GM23338 (cell line): ENCODE data around the gene UBL7. TPM values are rescaled to one million over a fixed set of nuclear protein-coding genes. Genes with fewer than 3 reads are reported as not detected.
A peak's percentile ranks its signal among the peaks of the same experiment; 100 is the strongest.

ENCODE experiments used
- ATAC-seq: fragments of 200-7000 bp; cut with Tn5 transposase; 3 replicates; pipeline ENCODE4 v1.9.1; 2020
- DNase-seq: peaks from one replicate; pipeline ENCODE4 v3.0.0-alpha.2; 2015; ENCODE audit warnings: low spot score
- H2AFZ ChIP-seq: fragments of 200-600 bp; sonication (generic); 2 replicates; pipeline ENCODE4 v1.8.0; 2016; ENCODE audit warnings: antibody characterized with exemption, mild to moderate bottlenecking, moderate library complexity
- H3F3A ChIP-seq: fragments of 200-600 bp; sonication (generic); replicated peaks from 2 replicates; pipeline ENCODE4 v1.8.0; 2017; ENCODE audit warnings: antibody characterized with exemption, mixed run types, low read depth
- H3K27ac ChIP-seq: fragments of 200-600 bp; sonication (generic); 2 replicates; pipeline ENCODE4 v1.6.1; 2016; ENCODE audit warnings: low read depth
- H3K27me3 ChIP-seq: fragments of 200-600 bp; sonication (generic); 2 replicates; pipeline ENCODE4 v1.8.0; 2016; ENCODE audit warnings: mild to moderate bottlenecking, mixed run types, moderate library complexity; ENCODE audit not compliant: insufficient read depth
- H3K36me3 ChIP-seq: fragments of 200-600 bp; sonication (generic); 2 replicates; pipeline ENCODE4 v1.8.0; 2016; ENCODE audit warnings: mild to moderate bottlenecking; ENCODE audit not compliant: insufficient read depth
- H3K4me1 ChIP-seq: fragments of 200-600 bp; sonication (generic); 2 replicates; pipeline ENCODE4 v1.8.0; 2016; ENCODE audit warnings: mild to moderate bottlenecking, moderate library complexity; ENCODE audit not compliant: insufficient read depth
- H3K4me2 ChIP-seq: fragments of 200-600 bp; sonication (generic); 2 replicates; pipeline ENCODE4 v1.7.1; 2017; ENCODE audit warnings: mixed run types
- H3K4me3 ChIP-seq: fragments of 200-600 bp; sonication (generic); 2 replicates; pipeline ENCODE4 v1.6.1; 2016; ENCODE audit warnings: mixed run types
- H3K79me2 ChIP-seq: fragments of 200-600 bp; sonication (generic); replicated peaks from 2 replicates; pipeline ENCODE4 v1.8.0; 2017; ENCODE audit warnings: mild to moderate bottlenecking; ENCODE audit not compliant: insufficient read depth
- H3K9me2 ChIP-seq: fragments of 200-600 bp; sonication (generic); 2 replicates; pipeline ENCODE4 v1.8.0; 2017; ENCODE audit not compliant: insufficient read depth
- H4K20me1 ChIP-seq: fragments of 200-600 bp; sonication (generic); replicated peaks from 2 replicates; pipeline ENCODE4 v1.8.0; 2017; ENCODE audit warnings: mild to moderate bottlenecking; ENCODE audit not compliant: insufficient read depth
- H3K27ac Mint-ChIP-seq: 2 replicates; pipeline ENCODE4 v1.8.0; 2020; ENCODE audit warnings: inconsistent platforms, mild to moderate bottlenecking, moderate library complexity, mixed read lengths
- H3K27me3 Mint-ChIP-seq: 3 replicates; pipeline ENCODE4 v1.8.0; 2022; ENCODE audit warnings: low read depth, mild to moderate bottlenecking, moderate library complexity, mixed read lengths, inconsistent platforms; ENCODE audit not compliant: insufficient read depth, poor library complexity
- H3K36me3 Mint-ChIP-seq: 3 replicates; pipeline ENCODE4 v1.8.0; 2021; ENCODE audit warnings: low read depth, mild to moderate bottlenecking, inconsistent platforms, moderate library complexity, mixed read lengths
- H3K4me1 Mint-ChIP-seq: 3 replicates; pipeline ENCODE4 v1.8.0; 2020; ENCODE audit warnings: mild to moderate bottlenecking, inconsistent platforms, mixed read lengths
- H3K4me3 Mint-ChIP-seq: 3 replicates; pipeline ENCODE4 v1.8.0; 2021; ENCODE audit warnings: moderate library complexity, mild to moderate bottlenecking, inconsistent platforms, mixed read lengths
- H3K9me3 Mint-ChIP-seq: 3 replicates; pipeline ENCODE4 v1.8.0; 2020; ENCODE audit warnings: moderate library complexity, mild to moderate bottlenecking, inconsistent platforms, mixed read lengths
- CREB1 ChIP-seq: fragments of 250-450 bp; sonication (Bioruptor Pico); IDR thresholded peaks from 2 replicates; pipeline ENCODE4 v1.5.0; 2020; ENCODE audit warnings: low read depth, mild to moderate bottlenecking, moderate library complexity
- EZH2 ChIP-seq: fragments of 200-600 bp; sonication (generic); IDR thresholded peaks from one replicate; pipeline ENCODE4 v1.8.0; 2017; ENCODE audit warnings: antibody characterized with exemption, mild to moderate bottlenecking, low read depth; ENCODE audit not compliant: unreplicated experiment
- EZH2phosphoT487 ChIP-seq: fragments of 200-600 bp; sonication (generic); IDR thresholded peaks from one replicate; pipeline ENCODE4 v1.8.1; 2018; ENCODE audit warnings: antibody characterized with exemption; ENCODE audit not compliant: unreplicated experiment
- JUNB ChIP-seq: IDR thresholded peaks from one replicate; pipeline ENCODE4 v1.6.1; 2016; ENCODE audit warnings: antibody characterized with exemption; ENCODE audit not compliant: unreplicated experiment
- NANOG ChIP-seq: IDR thresholded peaks from 2 replicates; pipeline ENCODE4 v1.6.1; 2016; ENCODE audit warnings: antibody characterized with exemption, borderline replicate concordance
- POLR2AphosphoS5 ChIP-seq: IDR thresholded peaks from 2 replicates; pipeline ENCODE4 v1.6.1; 2016; ENCODE audit warnings: antibody characterized with exemption, low read depth
- STAT1 ChIP-seq: IDR thresholded peaks from one replicate; pipeline ENCODE4 v1.6.1; 2016; ENCODE audit warnings: antibody characterized with exemption; ENCODE audit not compliant: unreplicated experiment
- ZNF114 ChIP-seq: fragments of 250-450 bp; sonication (Bioruptor Pico); IDR thresholded peaks from 2 replicates; pipeline ENCODE4 v1.5.0; 2020; ENCODE audit warnings: mild to moderate bottlenecking, moderate library complexity
- ZNF331 ChIP-seq: fragments of 250-450 bp; sonication (Bioruptor Pico); IDR thresholded peaks from 2 replicates; pipeline ENCODE4 v1.5.0; 2020; ENCODE audit warnings: low read depth, mild to moderate bottlenecking, moderate library complexity
- polyA plus RNA-seq: library from polyadenylated mRNA; unstranded; fragments of >200 nt; fragmentation: Nextera tagmentation; extraction: Ambion mirVana; gene quantifications from 2 replicates; pipeline ENCODE4 v1.2.1, GENCODE V29; 2016
- total RNA-seq: library from RNA; depleted of rRNA; stranded (reverse); fragments of >200 nt; shearing (Covaris generic); gene quantifications from 2 replicates; pipeline ENCODE4 v1.2.3, GENCODE V29; 2014
- TF ChIP-seq, protein P1 (sequence below): fragments of 250-450 bp; sonication (Bioruptor Pico); IDR thresholded peaks from 2 replicates; pipeline ENCODE4 v1.5.0; 2020; ENCODE audit warnings: mild to moderate bottlenecking, moderate library complexity
- TF ChIP-seq, protein P2 (sequence below), 2 experiments: fragments of 200-600 bp in 1 of 2; sonication (generic) in 1 of 2; conservative IDR thresholded peaks; 2 replicates each; pipeline versions ENCODE4 v1.5.1 to v1.6.1; 2016 to 2017; ENCODE audit warnings: antibody characterized with exemption in 2 of 2, low read depth in 2 of 2, mild to moderate bottlenecking in 2 of 2, moderate library complexity in 1 of 2
- TF ChIP-seq, protein P3 (sequence below): IDR thresholded peaks from 2 replicates; pipeline ENCODE4 v1.6.1; 2016; ENCODE audit warnings: antibody characterized with exemption
- TF ChIP-seq, protein P4 (sequence below): IDR thresholded peaks from one replicate; pipeline ENCODE4 v1.6.1; 2018; ENCODE audit warnings: antibody characterized with exemption; ENCODE audit not compliant: unreplicated experiment

UBL7 gene
- total and polyA plus RNA-seq, 2 experiments from 2014 or later, result 73.7 to 99.2 TPM

DNA sequence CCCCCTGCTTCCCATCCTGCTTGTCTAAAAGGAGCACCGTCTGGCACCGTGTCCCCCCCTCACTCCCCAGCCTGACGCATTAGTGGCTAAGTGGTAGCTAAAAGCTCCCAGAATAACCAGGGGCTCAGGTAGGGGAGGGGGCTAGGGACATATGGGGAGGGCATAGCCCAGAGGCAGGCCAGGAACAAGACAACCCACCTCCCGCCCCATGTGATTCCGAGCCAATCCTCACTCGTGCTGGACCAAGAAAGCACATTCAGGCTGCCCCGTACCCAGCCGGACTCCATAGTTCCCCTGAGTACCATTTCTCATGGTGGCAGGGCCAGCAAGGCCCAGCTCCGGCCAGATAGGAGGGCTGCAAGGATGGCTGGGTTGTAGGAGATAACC, 38.7 kb downstream of the UBL7 start:
- DNase-seq (no peak), ATAC-seq (no peak; the same call in 2 of the 3 replicates)
- Histone ChIP-seq H3F3A (no peaks in the 10 kb centered on the region), H3K4me1 (peaks cover 28% of the 10 kb centered on the region), H3K4me3 (no peak overlapping the region), H3K79me2 (peaks cover 21% of the 10 kb centered on the region), H3K9me2 (no peaks in the 10 kb centered on the region), H3K36me3 (no peaks in the 10 kb centered on the region), H4K20me1 (no peaks in the 10 kb centered on the region; the same call in none of the 2 replicates), H3K27me3 (no peaks in the 10 kb centered on the region), H3K27ac (no peak overlapping the region), H3K4me2 (peak overlapping the region; percentile 48; the same call in 1 of the 2 replicates), H2AFZ (no peak overlapping the region)
- peaks cover 11% of the 10 kb centered on the region for H3K27me3 Mint-ChIP-seq
- no peak overlapping the region for H3K4me3 Mint-ChIP-seq
- TF ChIP-seq CREB1 (CRISPR knock-in tag), result no peak
- TF ChIP-seq ZNF331 (CRISPR knock-in tag), result no peak
- no peak for TF ChIP-seq JUNB
- no peak for TF ChIP-seq EZH2phosphoT487
- TF ChIP-seq POLR2AphosphoS5, result no peak
- TF ChIP-seq NANOG, result no peak
- TF ChIP-seq, protein P1, sequence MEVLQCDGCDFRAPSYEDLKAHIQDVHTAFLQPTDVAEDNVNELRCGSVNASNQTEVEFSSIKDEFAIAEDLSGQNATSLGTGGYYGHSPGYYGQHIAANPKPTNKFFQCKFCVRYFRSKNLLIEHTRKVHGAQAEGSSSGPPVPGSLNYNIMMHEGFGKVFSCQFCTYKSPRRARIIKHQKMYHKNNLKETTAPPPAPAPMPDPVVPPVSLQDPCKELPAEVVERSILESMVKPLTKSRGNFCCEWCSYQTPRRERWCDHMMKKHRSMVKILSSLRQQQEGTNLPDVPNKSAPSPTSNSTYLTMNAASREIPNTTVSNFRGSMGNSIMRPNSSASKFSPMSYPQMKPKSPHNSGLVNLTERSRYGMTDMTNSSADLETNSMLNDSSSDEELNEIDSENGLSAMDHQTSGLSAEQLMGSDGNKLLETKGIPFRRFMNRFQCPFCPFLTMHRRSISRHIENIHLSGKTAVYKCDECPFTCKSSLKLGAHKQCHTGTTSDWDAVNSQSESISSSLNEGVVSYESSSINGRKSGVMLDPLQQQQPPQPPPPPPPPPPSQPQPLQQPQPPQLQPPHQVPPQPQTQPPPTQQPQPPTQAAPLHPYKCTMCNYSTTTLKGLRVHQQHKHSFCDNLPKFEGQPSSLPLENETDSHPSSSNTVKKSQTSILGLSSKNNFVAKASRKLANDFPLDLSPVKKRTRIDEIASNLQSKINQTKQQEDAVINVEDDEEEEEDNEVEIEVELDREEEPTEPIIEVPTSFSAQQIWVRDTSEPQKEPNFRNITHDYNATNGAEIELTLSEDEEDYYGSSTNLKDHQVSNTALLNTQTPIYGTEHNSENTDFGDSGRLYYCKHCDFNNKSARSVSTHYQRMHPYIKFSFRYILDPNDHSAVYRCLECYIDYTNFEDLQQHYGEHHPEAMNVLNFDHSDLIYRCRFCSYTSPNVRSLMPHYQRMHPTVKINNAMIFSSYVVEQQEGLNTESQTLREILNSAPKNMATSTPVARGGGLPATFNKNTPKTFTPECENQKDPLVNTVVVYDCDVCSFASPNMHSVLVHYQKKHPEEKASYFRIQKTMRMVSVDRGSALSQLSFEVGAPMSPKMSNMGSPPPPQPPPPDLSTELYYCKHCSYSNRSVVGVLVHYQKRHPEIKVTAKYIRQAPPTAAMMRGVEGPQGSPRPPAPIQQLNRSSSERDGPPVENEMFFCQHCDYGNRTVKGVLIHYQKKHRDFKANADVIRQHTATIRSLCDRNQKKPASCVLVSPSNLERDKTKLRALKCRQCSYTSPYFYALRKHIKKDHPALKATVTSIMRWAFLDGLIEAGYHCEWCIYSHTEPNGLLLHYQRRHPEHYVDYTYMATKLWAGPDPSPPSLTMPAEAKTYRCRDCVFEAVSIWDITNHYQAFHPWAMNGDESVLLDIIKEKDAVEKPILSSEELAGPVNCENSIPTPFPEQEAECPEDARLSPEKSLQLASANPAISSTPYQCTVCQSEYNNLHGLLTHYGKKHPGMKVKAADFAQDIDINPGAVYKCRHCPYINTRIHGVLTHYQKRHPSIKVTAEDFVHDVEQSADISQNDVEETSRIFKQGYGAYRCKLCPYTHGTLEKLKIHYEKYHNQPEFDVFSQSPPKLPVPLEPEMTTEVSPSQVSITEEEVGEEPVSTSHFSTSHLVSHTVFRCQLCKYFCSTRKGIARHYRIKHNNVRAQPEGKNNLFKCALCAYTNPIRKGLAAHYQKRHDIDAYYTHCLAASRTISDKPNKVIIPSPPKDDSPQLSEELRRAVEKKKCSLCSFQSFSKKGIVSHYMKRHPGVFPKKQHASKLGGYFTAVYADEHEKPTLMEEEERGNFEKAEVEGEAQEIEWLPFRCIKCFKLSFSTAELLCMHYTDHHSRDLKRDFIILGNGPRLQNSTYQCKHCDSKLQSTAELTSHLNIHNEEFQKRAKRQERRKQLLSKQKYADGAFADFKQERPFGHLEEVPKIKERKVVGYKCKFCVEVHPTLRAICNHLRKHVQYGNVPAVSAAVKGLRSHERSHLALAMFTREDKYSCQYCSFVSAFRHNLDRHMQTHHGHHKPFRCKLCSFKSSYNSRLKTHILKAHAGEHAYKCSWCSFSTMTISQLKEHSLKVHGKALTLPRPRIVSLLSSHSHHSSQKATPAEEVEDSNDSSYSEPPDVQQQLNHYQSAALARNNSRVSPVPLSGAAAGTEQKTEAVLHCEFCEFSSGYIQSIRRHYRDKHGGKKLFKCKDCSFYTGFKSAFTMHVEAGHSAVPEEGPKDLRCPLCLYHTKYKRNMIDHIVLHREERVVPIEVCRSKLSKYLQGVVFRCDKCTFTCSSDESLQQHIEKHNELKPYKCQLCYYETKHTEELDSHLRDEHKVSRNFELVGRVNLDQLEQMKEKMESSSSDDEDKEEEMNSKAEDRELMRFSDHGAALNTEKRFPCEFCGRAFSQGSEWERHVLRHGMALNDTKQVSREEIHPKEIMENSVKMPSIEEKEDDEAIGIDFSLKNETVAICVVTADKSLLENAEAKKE, result no peak
- TF ChIP-seq, protein P2, sequence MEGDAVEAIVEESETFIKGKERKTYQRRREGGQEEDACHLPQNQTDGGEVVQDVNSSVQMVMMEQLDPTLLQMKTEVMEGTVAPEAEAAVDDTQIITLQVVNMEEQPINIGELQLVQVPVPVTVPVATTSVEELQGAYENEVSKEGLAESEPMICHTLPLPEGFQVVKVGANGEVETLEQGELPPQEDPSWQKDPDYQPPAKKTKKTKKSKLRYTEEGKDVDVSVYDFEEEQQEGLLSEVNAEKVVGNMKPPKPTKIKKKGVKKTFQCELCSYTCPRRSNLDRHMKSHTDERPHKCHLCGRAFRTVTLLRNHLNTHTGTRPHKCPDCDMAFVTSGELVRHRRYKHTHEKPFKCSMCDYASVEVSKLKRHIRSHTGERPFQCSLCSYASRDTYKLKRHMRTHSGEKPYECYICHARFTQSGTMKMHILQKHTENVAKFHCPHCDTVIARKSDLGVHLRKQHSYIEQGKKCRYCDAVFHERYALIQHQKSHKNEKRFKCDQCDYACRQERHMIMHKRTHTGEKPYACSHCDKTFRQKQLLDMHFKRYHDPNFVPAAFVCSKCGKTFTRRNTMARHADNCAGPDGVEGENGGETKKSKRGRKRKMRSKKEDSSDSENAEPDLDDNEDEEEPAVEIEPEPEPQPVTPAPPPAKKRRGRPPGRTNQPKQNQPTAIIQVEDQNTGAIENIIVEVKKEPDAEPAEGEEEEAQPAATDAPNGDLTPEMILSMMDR (conservative IDR thresholded peaks at IDR 0.05; ENCODE audit: low read depth in 2 of 2), result no peak
- TF ChIP-seq, protein P3, sequence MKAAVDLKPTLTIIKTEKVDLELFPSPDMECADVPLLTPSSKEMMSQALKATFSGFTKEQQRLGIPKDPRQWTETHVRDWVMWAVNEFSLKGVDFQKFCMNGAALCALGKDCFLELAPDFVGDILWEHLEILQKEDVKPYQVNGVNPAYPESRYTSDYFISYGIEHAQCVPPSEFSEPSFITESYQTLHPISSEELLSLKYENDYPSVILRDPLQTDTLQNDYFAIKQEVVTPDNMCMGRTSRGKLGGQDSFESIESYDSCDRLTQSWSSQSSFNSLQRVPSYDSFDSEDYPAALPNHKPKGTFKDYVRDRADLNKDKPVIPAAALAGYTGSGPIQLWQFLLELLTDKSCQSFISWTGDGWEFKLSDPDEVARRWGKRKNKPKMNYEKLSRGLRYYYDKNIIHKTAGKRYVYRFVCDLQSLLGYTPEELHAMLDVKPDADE, result no peak
- TF ChIP-seq, protein P4, sequence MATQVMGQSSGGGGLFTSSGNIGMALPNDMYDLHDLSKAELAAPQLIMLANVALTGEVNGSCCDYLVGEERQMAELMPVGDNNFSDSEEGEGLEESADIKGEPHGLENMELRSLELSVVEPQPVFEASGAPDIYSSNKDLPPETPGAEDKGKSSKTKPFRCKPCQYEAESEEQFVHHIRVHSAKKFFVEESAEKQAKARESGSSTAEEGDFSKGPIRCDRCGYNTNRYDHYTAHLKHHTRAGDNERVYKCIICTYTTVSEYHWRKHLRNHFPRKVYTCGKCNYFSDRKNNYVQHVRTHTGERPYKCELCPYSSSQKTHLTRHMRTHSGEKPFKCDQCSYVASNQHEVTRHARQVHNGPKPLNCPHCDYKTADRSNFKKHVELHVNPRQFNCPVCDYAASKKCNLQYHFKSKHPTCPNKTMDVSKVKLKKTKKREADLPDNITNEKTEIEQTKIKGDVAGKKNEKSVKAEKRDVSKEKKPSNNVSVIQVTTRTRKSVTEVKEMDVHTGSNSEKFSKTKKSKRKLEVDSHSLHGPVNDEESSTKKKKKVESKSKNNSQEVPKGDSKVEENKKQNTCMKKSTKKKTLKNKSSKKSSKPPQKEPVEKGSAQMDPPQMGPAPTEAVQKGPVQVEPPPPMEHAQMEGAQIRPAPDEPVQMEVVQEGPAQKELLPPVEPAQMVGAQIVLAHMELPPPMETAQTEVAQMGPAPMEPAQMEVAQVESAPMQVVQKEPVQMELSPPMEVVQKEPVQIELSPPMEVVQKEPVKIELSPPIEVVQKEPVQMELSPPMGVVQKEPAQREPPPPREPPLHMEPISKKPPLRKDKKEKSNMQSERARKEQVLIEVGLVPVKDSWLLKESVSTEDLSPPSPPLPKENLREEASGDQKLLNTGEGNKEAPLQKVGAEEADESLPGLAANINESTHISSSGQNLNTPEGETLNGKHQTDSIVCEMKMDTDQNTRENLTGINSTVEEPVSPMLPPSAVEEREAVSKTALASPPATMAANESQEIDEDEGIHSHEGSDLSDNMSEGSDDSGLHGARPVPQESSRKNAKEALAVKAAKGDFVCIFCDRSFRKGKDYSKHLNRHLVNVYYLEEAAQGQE, result no peak
- no peak for TF ChIP-seq STAT1
- no peak for TF ChIP-seq ZNF114
- TF ChIP-seq EZH2, result no peak
- no peaks in the 10 kb centered on the region for H3K9me3 Mint-ChIP-seq
- H3K27ac Mint-ChIP-seq, result no peak overlapping the region
- no peaks in the 10 kb centered on the region; the same call in 2 of the 3 replicates for H3K36me3 Mint-ChIP-seq
- peaks cover 40% of the 10 kb centered on the region for H3K4me1 Mint-ChIP-seq
